HepG2 (cell line): ENCODE results near the gene RASL12. TPM values are rescaled to one million over a fixed set of nuclear protein-coding genes. Genes with fewer than 3 reads are reported as not detected.

ENCODE experiments used
- ATF7-NPFF ChIP-seq: sonication (generic); formaldehyde crosslinking; IDR thresholded peaks from 2 replicates; pipeline ENCODE4 v1.8.1; 2023; ENCODE audit warnings: mild to moderate bottlenecking, low read depth, missing genetic modification reagents, moderate library complexity
- EP300 ChIP-seq, 3 experiments: sonication (generic) in 1 of 3; formaldehyde crosslinking in 1 of 3; IDR thresholded peaks; 2 replicates each; pipeline versions ENCODE4 v1.5.1 to v1.6.1; 2011 to 2020; ENCODE audit warnings: low read depth in 2 of 3, low read length in 2 of 3, borderline replicate concordance in 1 of 3, improper control_type of control experiment in 1 of 3, mild to moderate bottlenecking in 1 of 3, missing genetic modification reagents in 1 of 3, moderate library complexity in 1 of 3
- HNF4A ChIP-seq: sonication (generic); formaldehyde crosslinking; IDR thresholded peaks from 2 replicates; pipeline ENCODE4 v1.4.0; 2020; ENCODE audit warnings: missing genetic modification reagents
- MAFG ChIP-seq: sonication (generic); formaldehyde crosslinking; IDR thresholded peaks from 2 replicates; pipeline ENCODE4 v1.5.1; 2020; ENCODE audit warnings: mild to moderate bottlenecking, missing genetic modification reagents
- MBNL3 ChIP-seq: fragments of 250-450 bp; sonication (Bioruptor Pico); conservative IDR thresholded peaks from 2 replicates; pipeline ENCODE4 v1.8.0; 2022; ENCODE audit warnings: mild to moderate bottlenecking, inconsistent platforms
- MED13 ChIP-seq: sonication (generic); formaldehyde crosslinking; IDR thresholded peaks from 2 replicates; pipeline ENCODE4 v1.5.0; 2020; ENCODE audit warnings: missing genetic modification reagents
- MLXIP ChIP-seq: sonication (generic); formaldehyde crosslinking; IDR thresholded peaks from 2 replicates; pipeline ENCODE4 v1.9.0; 2021; ENCODE audit warnings: missing genetic modification reagents, borderline replicate concordance
- PRPF4 ChIP-seq: fragments of 200-400 bp; formaldehyde crosslinking; IDR thresholded peaks from 2 replicates; pipeline ENCODE4 v1.6.1; 2016; ENCODE audit warnings: low read length, low read depth; ENCODE audit not compliant: poor library complexity, severe bottlenecking
- SATB2 ChIP-seq: sonication (generic); formaldehyde crosslinking; IDR thresholded peaks from 2 replicates; pipeline ENCODE4 v1.5.0; 2020; ENCODE audit warnings: missing genetic modification reagents
- SNAPC2 ChIP-seq: sonication (generic); formaldehyde crosslinking; IDR thresholded peaks from 2 replicates; pipeline ENCODE4 v1.8.1; 2022; ENCODE audit warnings: mild to moderate bottlenecking, missing genetic modification reagents
- SNAPC4 ChIP-seq: sonication (generic); formaldehyde crosslinking; IDR thresholded peaks from 2 replicates; pipeline ENCODE4 v1.4.0; 2020; ENCODE audit warnings: mild to moderate bottlenecking, missing genetic modification reagents
- YY1 ChIP-seq: IDR thresholded peaks from 2 replicates; pipeline ENCODE4 v1.6.1; 2011; ENCODE audit warnings: low read length, low read depth, moderate library complexity, mild to moderate bottlenecking; ENCODE audit not compliant: insufficient read depth, insufficient replicate concordance
- ZBTB7B ChIP-seq: sonication (generic); formaldehyde crosslinking; IDR thresholded peaks from 2 replicates; pipeline ENCODE4 v1.4.0; 2020; ENCODE audit warnings: missing genetic modification reagents
- ZNF207 ChIP-seq: fragments of 450-650 bp; IDR thresholded peaks from 2 replicates; pipeline ENCODE4 v1.6.1; 2016; ENCODE audit warnings: antibody characterized with exemption, borderline replicate concordance
- ZNF550 ChIP-seq: sonication (generic); formaldehyde crosslinking; IDR thresholded peaks from 2 replicates; pipeline ENCODE4 v1.4.0; 2020; ENCODE audit warnings: mild to moderate bottlenecking, missing genetic modification reagents, borderline replicate concordance
- ZNF770 ChIP-seq: sonication (generic); formaldehyde crosslinking; IDR thresholded peaks from 2 replicates; pipeline ENCODE4 v1.5.0; 2020; ENCODE audit warnings: mild to moderate bottlenecking, missing genetic modification reagents
- polyA plus RNA-seq, 8 experiments: library from polyadenylated mRNA; depleted of rRNA in 3 of 8; stranded (reverse) in 7 of 8; unstranded in 1 of 8; fragments of >200 nt; fragmentation: Illumina TruSeq in 4 of 8; extraction: Trizol in 4 of 8; gene quantifications; 2 replicates each; pipeline versions ENCODE4 v1.2.1 to v1.2.3, GENCODE V29; 2011 to 2016; ENCODE audit warnings: low read depth in 4 of 8, missing spikeins in 1 of 8, mixed read lengths in 1 of 8; ENCODE audit not compliant: insufficient read depth in 1 of 8
- total RNA-seq, 5 experiments: library from RNA; depleted of rRNA; stranded (reverse); fragments of >200 nt; fragmentation: Illumina TruSeq; extraction: Trizol; gene quantifications; 2 replicates each; pipeline ENCODE4 v1.2.3, GENCODE V29; 2016; ENCODE audit warnings: low read depth in 1 of 5

The RASL12 gene
- total and polyA plus RNA-seq, 2 of the 13 experiments (the other 11 are each of a cell fraction or from before 2014, with no cell fraction given) = 0.16 to 0.55 TPM

GRCh38 chr15:65054333-65055200 lies 13.2 kb downstream of the RASL12 start (continued):
- no peak for TF ChIP-seq SNAPC2
- no peak for TF ChIP-seq MAFG (CRISPR knock-in tag)
- TF ChIP-seq PRPF4 = no peak
- TF ChIP-seq SNAPC4 (CRISPR knock-in tag) = no peak
- no peak for TF ChIP-seq ZNF770 (CRISPR knock-in tag)
- no peak; the same call in 1 of the 2 replicates for TF ChIP-seq ZBTB7B (CRISPR knock-in tag)
- no peak for TF ChIP-seq MED13 (CRISPR knock-in tag)
- TF ChIP-seq SATB2 (CRISPR knock-in tag) = no peak
- TF ChIP-seq YY1 = peak; percentile 38
- TF ChIP-seq MBNL3 = no peak
- no peak for TF ChIP-seq ZNF550 (CRISPR knock-in tag)
- no peak for TF ChIP-seq HNF4A
- no peak for TF ChIP-seq MLXIP (CRISPR knock-in tag)
- 0 out of 2 replicates have a peak, but pooled peaks have one; percentile 24 for TF ChIP-seq ATF7-NPFF
- TF ChIP-seq ZNF207 = no peak
- no peak for TF ChIP-seq EP300 (IDR thresholded peaks at IDR 0.05; ENCODE audit: low read depth in 2 of 2, low read length in 2 of 2)
- TF ChIP-seq EP300 (CRISPR knock-in tag; IDR thresholded peaks at IDR 0.05; ENCODE audit: borderline replicate concordance) = no peak
